ENCODE data around the gene OR52I1. TPM values are rescaled to one million over a fixed set of nuclear protein-coding genes. Genes with fewer than 3 reads are reported as not detected.

OR52I1 gene
- total RNA-seq, 4 donors from 2014 or later: not detected

DNA sequence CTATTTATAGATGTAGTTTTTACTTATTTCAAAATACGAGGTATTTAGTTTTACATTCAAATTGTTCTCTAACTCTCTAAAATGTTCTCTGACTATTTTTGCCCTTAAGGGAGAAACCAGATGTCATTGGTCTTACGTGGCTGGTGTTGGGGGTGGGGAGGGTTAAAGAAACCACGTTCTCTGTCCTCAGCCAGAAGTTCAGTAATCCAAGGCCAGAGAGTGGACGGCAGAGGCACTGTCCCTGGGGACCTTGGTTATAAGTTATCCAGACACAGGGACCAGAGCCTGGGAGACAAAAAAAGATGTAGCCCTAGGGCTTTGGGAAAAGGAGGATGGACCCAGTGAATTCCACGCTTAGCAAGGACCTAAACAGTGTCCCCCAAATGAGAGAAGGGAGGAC lies 49.2 kb downstream of the OR52I1 start:
- H3K9me3 ChIP-seq: no peaks in the 10 kb centered on the region
- 24 to 25% methylated on average over 5 of the region's 5 CpGs for WGBS, 2 donors
- no peak for DNase-seq (ENCODE audit: low spot score in 2 of 2)
- H3K4me1 ChIP-seq: peaks cover 0 to 6% (median 0%) of the 10 kb centered on the region in 4 donors
- H3K27me3 ChIP-seq: no peaks in the 10 kb centered on the region
- no peaks in the 10 kb centered on the region for H3K36me3 ChIP-seq
- no peak overlapping the region for H3K4me3 ChIP-seq
- TF ChIP-seq EP300 (IDR thresholded peaks at IDR 0.05) (no peak), POLR2A (IDR thresholded peaks at IDR 0.05) (no peak)
- TF ChIP-seq, protein P1, sequence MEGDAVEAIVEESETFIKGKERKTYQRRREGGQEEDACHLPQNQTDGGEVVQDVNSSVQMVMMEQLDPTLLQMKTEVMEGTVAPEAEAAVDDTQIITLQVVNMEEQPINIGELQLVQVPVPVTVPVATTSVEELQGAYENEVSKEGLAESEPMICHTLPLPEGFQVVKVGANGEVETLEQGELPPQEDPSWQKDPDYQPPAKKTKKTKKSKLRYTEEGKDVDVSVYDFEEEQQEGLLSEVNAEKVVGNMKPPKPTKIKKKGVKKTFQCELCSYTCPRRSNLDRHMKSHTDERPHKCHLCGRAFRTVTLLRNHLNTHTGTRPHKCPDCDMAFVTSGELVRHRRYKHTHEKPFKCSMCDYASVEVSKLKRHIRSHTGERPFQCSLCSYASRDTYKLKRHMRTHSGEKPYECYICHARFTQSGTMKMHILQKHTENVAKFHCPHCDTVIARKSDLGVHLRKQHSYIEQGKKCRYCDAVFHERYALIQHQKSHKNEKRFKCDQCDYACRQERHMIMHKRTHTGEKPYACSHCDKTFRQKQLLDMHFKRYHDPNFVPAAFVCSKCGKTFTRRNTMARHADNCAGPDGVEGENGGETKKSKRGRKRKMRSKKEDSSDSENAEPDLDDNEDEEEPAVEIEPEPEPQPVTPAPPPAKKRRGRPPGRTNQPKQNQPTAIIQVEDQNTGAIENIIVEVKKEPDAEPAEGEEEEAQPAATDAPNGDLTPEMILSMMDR (IDR thresholded peaks at IDR 0.05): no peak
- H3K27ac ChIP-seq: no peak overlapping the region

GRCh38 chr11:4643682-4644081 lies 49.8 kb downstream of the OR52I1 start, which contains the start of gene OR51E1:
Gene OR51E1 (plus strand): TSS chr11:4643982. CDS start chr11:4652527, 8,545 bp downstream.
- no peak for DNase-seq (ENCODE audit: low spot score in 2 of 2)
- Histone ChIP-seq H3K36me3 (no peaks in the 10 kb centered on the region), H3K27me3 (no peaks in the 10 kb centered on the region), H3K4me1 (peaks cover 0 to 6% (median 0%) of the 10 kb centered on the region in 4 donors), H3K4me3 (peak within 1 kb of the TSS in 1 of 4 donors; percentile 6), H3K9me3 (no peaks in the 10 kb centered on the region), H3K27ac (no peak within 1 kb of the TSS)
- no peak for TF ChIP-seq POLR2A (IDR thresholded peaks at IDR 0.05)
- 63 to 77% methylated on average over 3 of the region's 3 CpGs for WGBS, 2 donors

DNA sequence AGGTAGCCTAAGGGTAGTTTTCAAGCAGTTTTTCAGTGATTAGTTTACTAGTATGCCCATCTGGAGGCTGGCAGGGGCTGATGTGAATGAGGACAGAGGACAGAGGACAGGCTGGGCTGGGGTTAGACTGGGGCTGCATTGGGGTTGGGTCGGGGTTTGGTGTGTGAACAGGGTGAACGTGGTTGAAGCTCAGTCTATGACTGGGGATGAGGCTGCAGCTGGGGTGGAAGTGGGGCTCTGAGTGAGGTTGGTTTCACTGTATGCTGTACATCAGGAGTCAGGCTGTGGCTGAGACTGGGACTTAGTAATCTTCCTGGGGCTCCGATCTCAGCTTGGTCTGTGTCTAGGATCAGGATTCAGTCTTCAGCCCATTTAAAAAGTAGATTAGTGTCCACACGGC lies 50.4 kb downstream of the OR52I1 start:
- TF ChIP-seq, protein P1 (IDR thresholded peaks at IDR 0.05): no peak
- TF ChIP-seq POLR2A (IDR thresholded peaks at IDR 0.05) (no peak), EP300 (IDR thresholded peaks at IDR 0.05) (no peak)
- DNase-seq (ENCODE audit: low spot score in 2 of 2): no peak
- Histone ChIP-seq H3K4me1 (peaks cover 0 to 6% (median 0%) of the 10 kb centered on the region in 4 donors), H3K27me3 (no peaks in the 10 kb centered on the region), H3K9me3 (no peaks in the 10 kb centered on the region), H3K36me3 (no peaks in the 10 kb centered on the region), H3K4me3 (peak overlapping the region in 1 of 4 donors; percentile 6), H3K27ac (no peak overlapping the region)
- 60 to 71% methylated on average over 4 of the region's 4 CpGs for WGBS, 2 donors

Other genes with a start within 250 kb of the OR52I1 start
- gene OR52B4, start 225.7 kb upstream of the OR52I1 start, total RNA-seq: 1 to 10 TPM in 1 of 4 donors, not detected in 3; 1.5 TPM
- gene TRIM21, start 200.3 kb upstream of the OR52I1 start, total RNA-seq: 10 to 100 TPM; 11.1 to 18.6 (median 13.5) TPM
- not detected for gene OR52K2, start 144.7 kb upstream of the OR52I1 start, total RNA-seq
- not detected for gene OR52K1, start 111.4 kb upstream of the OR52I1 start, total RNA-seq
- gene OR52M1, start 48.8 kb upstream of the OR52I1 start, total RNA-seq: not detected
- gene OR52I2, start 12.3 kb upstream of the OR52I1 start, total RNA-seq: not detected
- 10 to 100 TPM in 3 of 4 donors, 1 to 10 TPM in 1; 8.1 to 14.2 (median 11.8) TPM for gene TRIM68, start 14.2 kb downstream of the OR52I1 start, total RNA-seq
- not detected for gene OR51D1, start 43.4 kb downstream of the OR52I1 start, total RNA-seq
- gene OR51E1, start 49.9 kb downstream of the OR52I1 start, total RNA-seq: under 1 TPM; 0.21 to 0.39 (median 0.26) TPM
- under 1 TPM in 2 of 4 donors, not detected in 2; 0.20 to 0.42 TPM for gene OR51E2, start 103.8 kb downstream of the OR52I1 start, total RNA-seq
- not detected for gene MMP26, start 110.7 kb downstream of the OR52I1 start, total RNA-seq
- gene OR51F1, start 175.9 kb downstream of the OR52I1 start, total RNA-seq: not detected
- not detected for gene OR52R1, start 210.3 kb downstream of the OR52I1 start, total RNA-seq
- not detected for gene OR51F2, start 227.3 kb downstream of the OR52I1 start, total RNA-seq